HG03139 (cell line): ENCODE data around the gene CAMTA1.

Source experiments
- ATAC-seq: cut with Tn5 transposase; IDR thresholded peaks from one replicate; pipeline ENCODE4 v1.9.1; 2021; ENCODE audit not compliant: unreplicated experiment

CAMTA1 gene

GRCh38 chr1:6955357-6956094 is 170.3 kb downstream of the CAMTA1 start:
- no peak for ATAC-seq

DNA sequence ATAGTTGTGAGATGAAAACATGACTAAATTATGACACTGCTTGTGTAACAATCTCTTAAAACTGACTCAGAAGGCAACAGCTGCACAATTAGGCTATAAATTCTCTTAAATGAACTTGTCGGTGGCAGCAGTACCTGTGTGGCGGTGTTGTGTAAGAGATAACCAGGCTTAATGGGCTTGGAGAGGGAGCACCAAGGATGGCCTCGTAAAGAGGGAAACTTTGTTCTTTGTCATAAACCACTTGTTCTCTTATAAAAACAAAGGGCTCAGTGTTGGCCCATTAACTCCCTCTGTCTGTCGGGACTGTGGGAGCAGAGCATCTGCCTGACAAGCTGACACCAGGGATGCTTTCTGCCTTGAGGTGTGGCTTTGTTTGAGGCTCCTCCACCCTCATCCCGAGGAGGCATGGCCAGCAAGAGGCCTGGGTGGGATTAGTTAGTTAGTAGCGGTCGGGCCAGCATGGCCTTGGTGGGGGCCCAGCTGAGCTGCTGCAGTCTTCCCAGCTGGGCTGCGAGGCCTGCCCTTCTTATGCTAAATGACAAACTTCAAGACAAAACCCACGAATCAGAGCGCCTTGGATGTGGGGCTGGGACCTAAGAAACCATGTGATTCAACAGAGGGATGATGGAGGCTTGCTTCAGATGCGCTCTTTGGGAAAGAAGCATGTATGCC is 171.4 kb downstream of the CAMTA1 start:
- ATAC-seq, result no peak

GRCh38 chr1:6957341-6957740 is 172.1 kb downstream of the CAMTA1 start:
- ATAC-seq, result no peak

DNA sequence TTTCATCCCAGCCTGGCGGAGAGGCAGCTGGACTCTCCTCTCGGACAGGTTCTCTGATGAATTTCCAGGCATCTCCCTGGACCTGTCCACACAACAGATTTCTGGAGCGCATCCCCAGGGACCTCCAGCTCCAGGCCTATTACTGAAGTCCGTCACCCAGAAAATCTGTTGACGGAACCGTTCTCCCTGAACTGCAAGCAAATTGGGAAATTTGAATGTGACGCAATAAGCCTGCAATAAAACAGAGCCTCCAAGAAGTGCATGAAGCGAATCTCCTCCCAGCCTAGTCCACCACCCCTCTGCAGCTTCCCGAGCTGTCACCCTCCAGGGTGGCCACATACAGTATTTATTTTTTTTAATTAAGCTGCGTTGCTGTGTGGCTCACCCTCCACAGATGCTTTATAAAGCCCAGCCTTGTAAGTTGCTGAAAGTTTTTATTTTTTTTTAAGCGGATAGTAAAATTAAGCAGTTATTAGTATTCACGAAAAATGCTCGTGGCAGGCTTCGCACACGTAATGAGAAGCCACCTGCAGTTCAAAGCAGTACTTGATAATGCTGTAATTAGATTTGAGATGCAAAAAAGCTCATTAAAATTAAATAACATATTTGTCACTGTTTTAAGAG is 173.3 kb downstream of the CAMTA1 start:
- ATAC-seq, result no peak

GRCh38 chr1:6959491-6959890 is 174.2 kb downstream of the CAMTA1 start:
- no peak for ATAC-seq

GRCh38 chr1:6960291-6960811 is 175.1 kb downstream of the CAMTA1 start:
- no peak for ATAC-seq

GRCh38 chr1:6960860-6961259 is 175.6 kb downstream of the CAMTA1 start:
- ATAC-seq, result no peak

GRCh38 chr1:6961289-6961688 is 176.0 kb downstream of the CAMTA1 start:
- ATAC-seq, result no peak

- ATAC-seq, result peak; percentile 14
Observed at GRCh38 chr1:6961905-6962477, 176.7 kb downstream of the CAMTA1 start.

DNA sequence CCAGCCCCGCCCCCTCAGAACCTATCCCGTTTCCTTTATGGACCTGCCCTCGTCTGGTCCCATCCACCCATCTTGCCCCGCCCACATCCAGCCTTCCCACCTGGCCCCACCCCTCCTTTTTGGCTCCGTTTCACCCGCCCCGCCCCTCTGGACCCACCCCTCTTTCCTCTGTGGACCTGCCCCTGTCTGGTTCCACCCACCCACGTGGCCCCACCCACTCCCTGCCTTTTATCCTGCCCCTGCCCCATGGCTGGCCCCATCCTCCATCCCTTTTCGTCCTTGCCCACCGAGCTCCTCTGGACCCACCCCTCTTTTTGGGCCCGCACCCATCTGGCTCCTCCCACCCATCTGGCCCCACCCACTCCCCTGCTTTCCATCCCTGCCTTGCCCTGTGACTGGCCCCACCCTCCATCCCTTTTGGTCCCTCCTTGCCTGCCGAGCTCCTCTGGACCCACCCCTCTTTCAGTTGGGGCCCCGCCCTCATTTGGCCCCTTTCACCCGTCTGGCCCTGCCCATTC is 177.3 kb downstream of the CAMTA1 start:
- peak; percentile 39 for ATAC-seq

DNA sequence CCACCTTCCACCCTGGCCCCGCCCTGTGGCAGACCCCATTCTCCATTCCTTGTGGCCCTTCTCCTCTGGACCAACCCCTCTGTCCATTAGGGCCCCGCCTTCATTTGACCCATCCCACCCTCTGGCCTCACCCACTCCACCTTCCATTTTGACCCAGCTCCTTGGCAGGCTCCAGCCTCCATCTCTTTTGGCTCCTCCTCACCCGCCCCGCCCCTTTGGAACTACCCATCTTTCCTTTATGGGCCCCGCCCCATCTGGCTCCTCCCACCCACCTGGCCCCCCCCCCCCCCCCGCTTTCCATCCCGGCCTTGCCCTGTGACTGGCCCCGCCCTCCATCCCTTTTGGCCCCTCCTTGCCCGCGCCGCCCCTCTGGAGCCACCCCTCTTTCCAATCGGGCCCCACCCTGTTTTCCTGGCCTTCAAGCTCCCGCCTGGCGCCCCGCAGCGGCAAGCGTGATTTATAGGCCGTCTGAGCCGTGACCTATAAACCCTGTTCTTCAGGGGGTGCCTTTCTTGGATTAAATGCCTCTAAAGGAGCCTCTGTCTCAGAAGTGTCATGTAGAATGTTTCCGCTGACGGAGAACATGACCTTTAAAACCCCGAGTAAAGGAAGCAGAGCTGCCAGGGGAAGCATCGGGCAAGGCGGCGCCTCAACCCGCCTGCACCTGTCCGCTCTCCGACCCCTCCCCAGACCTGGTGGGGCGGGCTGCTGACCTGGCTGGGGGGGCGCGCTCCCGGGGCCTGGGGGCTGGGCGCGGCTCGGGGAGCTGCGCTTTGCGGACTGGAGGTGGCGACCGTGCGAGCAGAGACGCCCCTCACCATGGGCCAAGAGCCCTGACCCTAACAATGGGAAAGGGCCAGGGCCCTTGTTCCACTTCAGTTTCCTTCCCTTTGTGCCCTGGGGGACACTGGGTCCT is 178.0 kb downstream of the CAMTA1 start:
- peak; percentile 18 for ATAC-seq

- ATAC-seq, result no peak
Observed at GRCh38 chr1:6963912-6964307, 178.7 kb downstream of the CAMTA1 start.

DNA sequence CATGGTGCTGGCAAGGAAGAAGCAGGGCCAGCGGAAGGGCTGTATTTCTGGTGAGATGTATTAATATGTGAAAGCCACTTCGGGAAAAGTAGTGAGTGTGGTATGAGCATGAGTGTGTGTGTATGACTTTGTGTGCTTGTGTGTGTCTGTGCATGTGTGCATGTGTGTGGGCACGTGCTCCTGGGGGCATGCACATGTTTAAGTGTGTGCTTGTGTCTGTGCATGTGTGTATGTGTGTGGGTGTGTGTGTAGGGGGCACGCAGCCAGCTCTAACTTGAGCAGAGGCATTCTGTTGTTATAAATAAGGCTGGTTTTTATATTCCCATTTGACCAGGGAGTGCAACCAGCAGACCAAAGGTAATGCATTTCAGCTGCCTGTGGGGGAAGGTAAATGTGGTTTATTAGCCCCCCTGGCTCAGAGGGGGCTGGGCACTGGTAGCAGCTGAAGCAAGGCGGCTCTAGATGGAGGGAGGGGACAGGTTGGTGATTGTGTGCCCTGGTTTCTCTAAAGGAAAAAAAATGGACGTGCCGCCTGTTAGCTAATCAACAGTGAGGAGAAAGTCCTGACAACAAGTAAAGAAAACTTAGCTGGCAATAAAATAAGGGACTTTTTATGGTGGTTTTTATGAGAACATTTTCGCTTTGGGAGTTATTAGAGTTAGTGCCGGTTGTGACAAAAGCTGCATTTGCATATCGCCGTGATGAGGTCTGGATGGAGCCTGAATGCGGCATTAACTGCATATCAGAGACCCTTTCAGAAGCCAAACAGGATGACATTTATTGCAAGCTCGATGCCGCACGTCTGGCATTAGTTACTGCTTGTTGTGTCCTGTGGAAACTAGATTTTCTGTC is 180.1 kb downstream of the CAMTA1 start:
- no peak for ATAC-seq

DNA sequence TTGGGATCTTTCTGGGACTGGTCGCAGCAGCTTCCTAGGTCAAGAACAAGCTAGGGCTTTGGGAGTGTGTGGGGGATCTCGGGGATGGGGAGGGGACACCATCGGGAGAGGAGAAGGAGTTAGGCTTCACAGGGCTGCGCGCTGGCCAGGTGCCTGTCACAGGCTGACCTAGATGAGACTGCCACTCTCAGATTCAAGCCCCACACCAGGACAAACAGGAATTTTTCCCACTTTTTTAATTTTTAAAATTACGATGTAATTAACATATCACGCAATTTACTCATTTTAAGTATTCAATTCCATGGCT is 180.6 kb downstream of the CAMTA1 start:
- ATAC-seq, result no peak

DNA sequence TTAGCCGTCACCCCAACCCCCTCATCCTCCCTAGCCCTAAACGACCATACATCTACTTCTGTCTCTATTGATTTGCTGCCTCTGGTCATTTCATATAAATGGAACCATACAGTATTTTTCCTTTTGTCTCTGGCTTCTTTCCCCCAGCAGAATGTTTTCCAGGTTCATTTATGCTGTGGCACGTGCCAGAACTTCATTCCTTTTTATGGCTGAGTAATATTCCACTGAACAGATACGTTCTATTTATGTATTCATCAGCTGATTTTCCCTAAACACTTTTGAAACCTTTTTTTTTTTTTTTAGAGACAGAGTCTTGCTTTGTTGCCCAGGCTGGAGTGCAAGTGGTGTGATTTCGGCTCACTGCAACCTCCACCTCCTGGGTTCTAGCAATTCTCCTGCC is 181.1 kb downstream of the CAMTA1 start:
- no peak for ATAC-seq

DNA sequence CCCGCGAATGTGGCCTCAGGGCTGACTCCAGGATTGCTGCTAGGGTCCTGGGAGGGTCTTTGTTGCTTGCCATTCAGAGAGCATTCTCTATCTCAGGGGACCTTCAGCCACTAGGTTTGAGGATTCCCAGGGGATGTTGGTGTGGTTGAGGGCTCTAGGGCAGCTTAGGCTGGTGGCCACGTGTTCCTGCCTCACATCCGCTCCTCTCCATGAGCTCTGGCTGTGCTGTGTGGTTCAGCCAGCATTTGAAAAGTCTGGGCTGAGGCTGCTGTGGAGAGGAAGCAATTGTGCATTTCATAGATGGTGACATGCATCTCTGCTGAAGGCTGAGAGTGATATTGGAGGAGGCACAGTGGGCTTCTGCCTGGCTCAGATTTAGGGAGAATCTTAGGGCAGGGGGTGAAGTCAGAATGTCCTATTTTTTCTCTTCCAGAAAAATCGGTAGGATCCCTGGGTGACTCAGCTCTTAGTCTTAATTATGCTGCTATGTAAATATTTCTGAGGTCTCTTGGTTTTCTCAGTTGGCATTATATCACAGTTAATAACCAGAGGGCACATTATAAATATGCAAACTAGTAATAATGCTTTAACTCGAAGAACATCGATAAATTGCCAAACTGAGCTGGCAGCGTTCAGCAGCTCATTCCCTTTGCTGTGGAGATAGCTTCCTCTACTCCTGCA is 182.3 kb downstream of the CAMTA1 start:
- no peak for ATAC-seq

DNA sequence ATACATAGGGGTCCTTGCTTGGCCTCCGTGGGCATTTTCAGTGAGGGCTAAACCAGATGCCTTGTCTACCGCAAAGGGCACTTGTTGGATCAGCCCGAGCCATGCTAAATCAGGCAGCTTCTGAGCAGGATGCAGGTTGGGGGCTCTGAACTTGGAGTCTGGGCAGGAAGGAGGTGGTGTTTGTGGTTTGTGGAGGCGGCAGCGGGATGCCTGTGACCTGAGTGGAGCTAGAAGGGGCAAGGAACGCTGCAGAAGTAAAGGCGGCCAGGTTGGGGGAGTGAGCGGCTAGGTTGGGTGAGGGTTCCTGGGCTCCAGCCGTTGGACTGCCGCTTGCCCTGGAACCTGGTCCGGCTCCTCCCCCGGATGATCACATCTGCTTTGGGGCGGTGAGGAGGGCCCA is 183.9 kb downstream of the CAMTA1 start:
- no peak for ATAC-seq

GRCh38 chr1:6969762-6970161 is 184.5 kb downstream of the CAMTA1 start:
- no peak for ATAC-seq

- ATAC-seq, result no peak
Observed at GRCh38 chr1:6970221-6970620, 185.0 kb downstream of the CAMTA1 start.
